NCI-H446 treated with DMSO at 0.1 percent for 48 hours (cell line): ENCODE measurements around the gene WNT5A.

Experiments
- DNase-seq: peaks from one replicate; lab custom pipeline; 2025; lab: John Stamatoyannopoulos, UW

Gene WNT5A

GRCh38 chr3:55486857-55487380, at the start of gene WNT5A:
Gene WNT5A, minus strand, starts transcription at chr3:55487306. Its CDS starts 321 bp downstream, at chr3:55486985.
- no peak for DNase-seq

- DNase-seq: no peak
Observed at GRCh38 chr3:55534876-55535275, 47.8 kb upstream of the WNT5A start.

GRCh38 chr3:55532806-55533205, 45.7 kb upstream of the WNT5A start:
- DNase-seq: no peak

- no peak for DNase-seq
Observed at GRCh38 chr3:55531321-55531720, 44.2 kb upstream of the WNT5A start.

- no peak for DNase-seq
Observed at GRCh38 chr3:55527361-55527760, 40.3 kb upstream of the WNT5A start.

GRCh38 chr3:55526332-55527030, 39.4 kb upstream of the WNT5A start:
- no peak for DNase-seq

- DNase-seq: no peak
Observed at GRCh38 chr3:55525436-55525835, 38.3 kb upstream of the WNT5A start.

- DNase-seq: peak; percentile 14
Observed at GRCh38 chr3:55524565-55525244, 37.6 kb upstream of the WNT5A start.

- no peak for DNase-seq
Observed at GRCh38 chr3:55523471-55523870, 36.4 kb upstream of the WNT5A start.

- no peak for DNase-seq
Observed at GRCh38 chr3:55521738-55522421, 34.8 kb upstream of the WNT5A start.

GRCh38 chr3:55521064-55521737, 34.1 kb upstream of the WNT5A start:
- DNase-seq: no peak

GRCh38 chr3:55519019-55519418, 31.9 kb upstream of the WNT5A start:
- DNase-seq: no peak

- DNase-seq: no peak
Observed at GRCh38 chr3:55518451-55518850, 31.3 kb upstream of the WNT5A start.

GRCh38 chr3:55516392-55517030, 29.4 kb upstream of the WNT5A start:
- DNase-seq: no peak

- no peak for DNase-seq
Observed at GRCh38 chr3:55515550-55516246, 28.6 kb upstream of the WNT5A start.

- DNase-seq: no peak
Observed at GRCh38 chr3:55514962-55515361, 27.9 kb upstream of the WNT5A start.

GRCh38 chr3:55512571-55513343, 25.7 kb upstream of the WNT5A start:
- DNase-seq: no peak

- no peak for DNase-seq
Observed at GRCh38 chr3:55511895-55512570, 24.9 kb upstream of the WNT5A start.

- DNase-seq: no peak
Observed at GRCh38 chr3:55508335-55508734, 21.2 kb upstream of the WNT5A start.

GRCh38 chr3:55507808-55508207, 20.7 kb upstream of the WNT5A start:
- DNase-seq: no peak
